K562 (cell line): Measurements from ENCODE around the gene SPNS2. TPM values are rescaled to one million over a fixed set of nuclear protein-coding genes. Genes with fewer than 3 reads are reported as not detected.

Experiments used
- ATAC-seq: fragments of 200-7000 bp; cut with Tn5 transposase; 3 replicates; pipeline ENCODE4 v1.9.1; 2020; ENCODE audit warnings: moderate library complexity
- BruUV-seq: library from RNA; stranded (reverse); fragments of 400-500 nt; replicated peaks from 2 replicates; lab custom pipeline; 2021; lab: Mats Ljungman, UMichigan
- CTCF ChIA-PET: fragments of 300-600 bp; formaldehyde crosslinking; extraction: SDS; loops from one replicate; lab custom pipeline; 2021; ENCODE audit warnings: low intra/inter-chr PET ratio; lab: Yijun Ruan, JAX
- POLR2A ChIA-PET: fragments of 300-600, 350-650 bp; sonication (Branson Sonifier 250); formaldehyde crosslinking; extraction: SDS; loops from one replicate; lab custom pipeline; 2021; ENCODE audit warnings: antibody characterized with exemption, inconsistent platforms; lab: Yijun Ruan, JAX
- DNase-seq, 4 experiments: peaks; one replicate each; pipeline versions ENCODE4 v3.0.0 to v3.0.0-alpha.2; 2011 to 2018; ENCODE audit warnings: low spot score in 3 of 4, mixed read lengths in 3 of 4; ENCODE audit errors: extremely low read depth in 1 of 4
- FAIRE-seq: peaks from 2 replicates; lab custom pipeline; 2011; peaks lifted over from hg19 to GRCh38; lab: Jason Lieb, UNC
- H2AFZ ChIP-seq: 2 replicates; pipeline ENCODE4 v1.6.0; 2011; ENCODE audit warnings: low read depth, low read length, control low read depth, inconsistent platforms
- H3K27ac ChIP-seq: fragments of 200-600 bp; 3 replicates; pipeline ENCODE4 v1.8.0; 2011; ENCODE audit warnings: low read depth, mild to moderate bottlenecking, control low read depth, inconsistent platforms, low read length, moderate library complexity, mixed read lengths; ENCODE audit errors: extremely low read depth
- H3K27me3 ChIP-seq, 2 experiments: fragments of 300-600 bp in 1 of 2; 2 replicates in 1 of 2; 3 replicates in 1 of 2; pipeline versions ENCODE4 v1.6.0 to v1.8.0; 2011; ENCODE audit warnings: inconsistent platforms in 2 of 2, low read length in 2 of 2, mild to moderate bottlenecking in 1 of 2, mixed read lengths in 1 of 2, moderate library complexity in 1 of 2; ENCODE audit not compliant: control insufficient read depth in 2 of 2, insufficient read depth in 2 of 2
- H3K36me3 ChIP-seq: fragments of 300-600 bp; 3 replicates; pipeline ENCODE4 v1.8.0; 2011; ENCODE audit warnings: mild to moderate bottlenecking, low read length, inconsistent platforms; ENCODE audit not compliant: control insufficient read depth, insufficient read depth
- H3K4me1 ChIP-seq, 2 experiments: fragments of 200-600 bp in 1 of 2; replicated peaks in 1 of 2; 2 replicates in 1 of 2; 3 replicates in 1 of 2; pipeline versions ENCODE4 v1.5.1 to v1.8.0; 2011; ENCODE audit warnings: inconsistent platforms in 2 of 2, low read length in 2 of 2, mild to moderate bottlenecking in 1 of 2, mixed read lengths in 1 of 2, moderate library complexity in 1 of 2; ENCODE audit not compliant: control insufficient read depth in 2 of 2, insufficient read depth in 2 of 2
- H3K4me2 ChIP-seq: 2 replicates; pipeline ENCODE4 v1.6.1; 2011; ENCODE audit warnings: low read length, control low read depth, inconsistent platforms, mixed read lengths; ENCODE audit not compliant: insufficient read depth
- H3K4me3 ChIP-seq: fragments of 200-600 bp; sonication (generic), shearing (Covaris generic); 2 replicates; pipeline ENCODE4 v1.5.1; 2016; ENCODE audit warnings: control low read depth, inconsistent platforms
- H3K79me2 ChIP-seq: fragments of 200-600 bp; 3 replicates; pipeline ENCODE4 v1.8.0; 2011; ENCODE audit warnings: low read length, inconsistent platforms; ENCODE audit not compliant: control insufficient read depth, insufficient read depth
- H3K9ac ChIP-seq, 2 experiments: 2 replicates each; pipeline versions ENCODE4 v1.6.0 to v1.6.1; 2011; ENCODE audit warnings: low read depth in 2 of 2, low read length in 2 of 2, control low read depth in 1 of 2, inconsistent platforms in 1 of 2, mild to moderate bottlenecking in 1 of 2, mixed read lengths in 1 of 2; ENCODE audit not compliant: insufficient read depth in 1 of 2
- H3K9me1 ChIP-seq: one replicate; pipeline ENCODE4 v1.6.0; 2011; ENCODE audit warnings: inconsistent platforms, mild to moderate bottlenecking, low read length, moderate library complexity; ENCODE audit not compliant: control insufficient read depth, insufficient read depth
- H3K9me3 ChIP-seq: replicated peaks from 2 replicates; pipeline ENCODE4 v1.5.1; 2011; ENCODE audit warnings: low read depth, low read length, inconsistent platforms; ENCODE audit not compliant: control insufficient read depth, insufficient read depth
- H4K20me1 ChIP-seq: replicated peaks from 2 replicates; pipeline ENCODE4 v1.6.1; 2011; ENCODE audit warnings: low read length, inconsistent platforms, mixed read lengths; ENCODE audit not compliant: control insufficient read depth, insufficient read depth
- FIP1L1 ChIP-seq: fragments of 200-400 bp; formaldehyde crosslinking; IDR thresholded peaks from 2 replicates; pipeline ENCODE4 v1.6.1; 2018; ENCODE audit warnings: mild to moderate bottlenecking, low read depth, low read length; ENCODE audit not compliant: poor library complexity, severe bottlenecking
- MYC ChIP-seq, 2 experiments: fragments of 250-450 bp in 1 of 2; sonication (Bioruptor Pico) in 1 of 2; IDR thresholded peaks; 2 replicates each; pipeline versions ENCODE4 v1.5.1 to v1.6.1; 2012 to 2021; ENCODE audit warnings: low read depth in 2 of 2, borderline replicate concordance in 1 of 2, improper control_type of control experiment in 1 of 2, low read length in 1 of 2, mild to moderate bottlenecking in 1 of 2, moderate library complexity in 1 of 2
- PTTG1 ChIP-seq: fragments of 450-650 bp; IDR thresholded peaks from 2 replicates; pipeline ENCODE4 v1.6.1; 2016; ENCODE audit warnings: low read depth, mild to moderate bottlenecking, missing genetic modification characterization, missing compliant biosample characterization
- PURB ChIP-seq: sonication (generic); formaldehyde crosslinking; IDR thresholded peaks from 2 replicates; pipeline ENCODE4 v1.9.0; 2021; ENCODE audit warnings: low read depth, mild to moderate bottlenecking, missing genetic modification reagents
- REST ChIP-seq, 2 experiments: fragments of 450-650 bp; formaldehyde crosslinking in 1 of 2; IDR thresholded peaks; 2 replicates each; pipeline versions ENCODE4 v1.4.0 to v1.6.1; 2014 to 2020; ENCODE audit warnings: mild to moderate bottlenecking in 2 of 2, borderline replicate concordance in 1 of 2, low read depth in 1 of 2
- ZBTB17 ChIP-seq: fragments of 450-650 bp; formaldehyde crosslinking; IDR thresholded peaks from 2 replicates; pipeline ENCODE4 v1.4.0; 2020; ENCODE audit warnings: mild to moderate bottlenecking
- ZBTB9 ChIP-seq: fragments of 450-650 bp; formaldehyde crosslinking; IDR thresholded peaks from 2 replicates; pipeline ENCODE4 v1.4.0; 2020; ENCODE audit warnings: mild to moderate bottlenecking, moderate library complexity
- ZNF584 ChIP-seq: fragments of 200-800 bp; sonication (Bioruptor generic); IDR thresholded peaks from 2 replicates; pipeline ENCODE4 v1.6.1; 2016; ENCODE audit warnings: low read depth, mild to moderate bottlenecking, missing genetic modification characterization, missing compliant biosample characterization
- ZNF589 ChIP-seq: fragments of 200-800 bp; sonication (Bioruptor generic); IDR thresholded peaks from 2 replicates; pipeline ENCODE4 v1.6.1; 2016; ENCODE audit warnings: low read depth, missing genetic modification characterization, missing compliant biosample characterization
- ZNF644 ChIP-seq: fragments of 200-800 bp; sonication (Bioruptor generic); IDR thresholded peaks from 2 replicates; pipeline ENCODE4 v1.6.1; 2016; ENCODE audit warnings: low read depth, missing genetic modification characterization, missing compliant biosample characterization
- WGBS: fragments of 100-300 bp; shearing (Covaris generic); methylation state at CpG from one replicate; pipeline ENCODE4 v1.1.6; 2016; ENCODE audit warnings: low coverage, mixed read lengths; ENCODE audit not compliant: insufficient coverage; ENCODE audit errors: missing lambda C conversion rate; 5-methylcytosine and 5-hydroxymethylcytosine counted together
- in situ Hi-C: fragments of 300-500 bp; cut with MboI; formaldehyde crosslinking; loops from 4 replicates; pipeline ENCODE4 v1.15.0; 2018; ENCODE audit warnings: inconsistent platforms, mixed read lengths
- intact Hi-C: fragments of 100-400 bp; cut with micrococcal nuclease; formaldehyde crosslinking; loops from 2 replicates; pipeline ENCODE4 v1.14.2; 2022
- polyA plus RNA-seq, 8 experiments: library from polyadenylated mRNA; depleted of rRNA in 4 of 8; stranded (reverse) in 5 of 8; unstranded in 3 of 8; fragments of >200 nt; fragmentation: Nextera tagmentation in 2 of 8; fragmentation: Illumina TruSeq in 1 of 8; extraction: Ambion mirVana in 2 of 8; extraction: Trizol in 1 of 8; gene quantifications; 2 replicates each; pipeline versions ENCODE4 v1.2.1 to v1.2.3, GENCODE V29; 2011 to 2014; ENCODE audit warnings: inconsistent platforms in 1 of 8, missing spikeins in 1 of 8
- total RNA-seq, 7 experiments: library from RNA; depleted of rRNA in 6 of 7; stranded (reverse); fragments of >200 nt in 6 of 7; fragmentation: Illumina TruSeq in 2 of 7; extraction: Trizol in 2 of 7; gene quantifications; 2 replicates each; pipeline versions ENCODE4 v1.2.1 to v1.2.3, GENCODE V29; 2011 to 2021; ENCODE audit warnings: low replicate concordance in 1 of 7

The SPNS2 gene
- total and polyA plus RNA-seq, 9 of the 15 experiments (the other 6 are each of a cell fraction or from before 2014, with no cell fraction given), result 0.06 TPM; not detected in 8

GRCh38 chr17:4519361-4519788 is 20.7 kb downstream of the SPNS2 start:
- in situ Hi-C loops (no loop called here), intact Hi-C loops (no loop called here)
- Histone ChIP-seq H3K9me1 (no peaks in the 10 kb centered on the region), H3K9me3 (no peaks in the 10 kb centered on the region), H3K36me3 (no peaks in the 10 kb centered on the region), H3K4me3 (no peak overlapping the region), H3K27me3 (peaks cover 9 to 56% of the 10 kb centered on the region in 2 experiments; a peak in 4 of 5 replicates), H3K27ac (no peak overlapping the region), H3K79me2 (no peaks in the 10 kb centered on the region), H3K4me1 (peaks cover 0 to 8% of the 10 kb centered on the region in 2 experiments; a peak in 2 of 5 replicates), H3K4me2 (no peak overlapping the region), H2AFZ (no peak overlapping the region), H3K9ac (no peak overlapping the region), H4K20me1 (0 out of 2 replicates have a peak, but pooled peaks cover 3% of the 10 kb centered on the region)
- DNase-seq (no peak), FAIRE-seq (no peak), ATAC-seq (no peak)
- CTCF ChIA-PET, result no interaction called here
- POLR2A ChIA-PET, result interaction anchor here (0.6 to 0.8 kb wide), 2 partner anchors 9 to 1568 kb away, joined by 3 to 5 read pairs; no protein-coding TSS in a partner anchor
- BruUV-seq, result no TSS peak
- WGBS, result 13% methylated on average over 3 of the region's 14 CpGs
- no peak for TF ChIP-seq ZBTB9
- TF ChIP-seq PURB (CRISPR knock-in tag), result no peak
- TF ChIP-seq MYC (IDR thresholded peaks at IDR 0.05; ENCODE audit: low read depth, low read length), result no peak
- TF ChIP-seq MYC (CRISPR knock-in tag; IDR thresholded peaks at IDR 0.05; ENCODE audit: borderline replicate concordance, low read depth), result no peak
- no peak for TF ChIP-seq PTTG1 (tag)
- TF ChIP-seq FIP1L1, result no peak
- no peak for TF ChIP-seq REST (IDR thresholded peaks at IDR 0.05; ENCODE audit: borderline replicate concordance)
- no peak for TF ChIP-seq REST (CRISPR knock-in tag; IDR thresholded peaks at IDR 0.05; ENCODE audit: low read depth)
- no peak for TF ChIP-seq ZNF584 (CRISPR knock-in tag)
- TF ChIP-seq ZNF589 (CRISPR knock-in tag), result no peak
- no peak for TF ChIP-seq ZNF644 (tag)
- no peak for TF ChIP-seq ZBTB17 (CRISPR knock-in tag)
